ENCODE measurements around the gene THBS4.

The THBS4 gene

DNA sequence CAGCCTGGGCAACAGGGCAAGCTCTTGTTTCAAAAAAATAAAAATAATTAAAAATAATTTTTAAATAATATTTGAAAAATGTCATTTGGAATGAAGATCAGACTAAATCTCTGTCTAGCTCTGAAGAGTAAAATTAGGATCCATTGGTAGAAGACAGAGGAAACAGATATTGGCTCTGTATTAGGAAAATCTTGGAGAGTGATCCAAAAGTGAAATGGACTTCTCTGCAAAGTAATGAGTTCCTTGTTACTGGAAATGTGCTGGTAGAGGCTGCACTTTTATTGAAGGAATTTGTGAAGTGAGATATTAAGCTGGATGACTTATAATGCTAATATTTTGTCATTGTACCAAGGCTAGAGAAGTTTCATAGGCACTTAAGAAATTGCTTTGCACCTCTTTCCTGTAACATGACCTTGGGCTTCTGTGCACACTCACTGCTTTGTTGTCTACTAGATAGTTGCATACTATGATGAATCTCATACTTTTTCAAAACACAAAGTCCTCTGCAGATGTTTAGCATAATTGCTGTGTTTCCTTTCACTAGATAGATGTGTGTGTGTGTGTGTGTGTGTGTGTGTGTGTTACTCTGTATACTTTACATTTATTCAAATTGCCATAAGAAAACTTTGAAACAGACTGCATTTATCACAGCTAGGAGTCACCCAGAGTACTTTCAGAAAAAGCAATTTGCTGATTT is 13.1 kb downstream of the THBS4 start:
- no peak for DNase-seq

DNA sequence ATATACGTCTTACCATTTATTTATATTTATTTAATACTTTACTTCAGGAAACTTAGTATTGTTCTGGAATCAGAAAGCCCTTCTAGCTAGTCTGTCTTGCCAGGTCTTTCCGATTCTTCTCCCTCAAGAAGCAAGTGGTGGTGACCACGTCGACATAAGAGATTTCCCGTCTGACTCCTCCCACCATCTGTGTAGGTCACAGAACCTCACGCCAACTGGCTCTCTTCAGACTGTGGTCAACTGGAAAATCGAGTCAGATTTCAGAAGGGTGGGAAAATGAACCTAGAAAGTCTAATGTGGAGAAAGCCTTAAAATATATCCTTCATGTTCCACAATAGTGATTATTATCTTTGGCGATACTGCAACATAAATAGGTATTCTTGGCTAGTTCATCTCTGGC is 17.3 kb downstream of the THBS4 start:
- no peak for DNase-seq

DNA sequence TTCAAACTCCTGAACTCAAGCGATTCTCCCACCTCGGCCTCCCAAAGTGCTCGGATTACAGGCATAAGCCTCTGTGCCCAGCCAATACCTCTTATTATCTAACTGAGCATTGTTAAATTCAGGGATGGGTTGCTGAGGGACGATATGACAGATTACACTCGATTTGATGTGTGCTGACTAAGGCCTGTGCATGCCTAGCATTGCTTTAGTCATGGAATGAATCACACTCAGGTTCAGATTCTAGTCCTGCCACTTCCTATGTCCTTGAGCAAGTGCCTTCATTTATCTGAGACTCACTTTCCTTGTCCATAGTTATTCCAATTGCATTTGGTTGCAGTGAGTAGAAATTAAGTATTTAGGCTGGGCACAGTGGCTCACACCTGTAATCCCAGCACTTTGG is 19.5 kb downstream of the THBS4 start:
- no peak for DNase-seq

GRCh38 chr5:80055491-80056170 is 20.5 kb downstream of the THBS4 start:
- DNase-seq: no peak

- no peak for DNase-seq
Measured at GRCh38 chr5:80057099-80057498, 22.0 kb downstream of the THBS4 start.

DNA sequence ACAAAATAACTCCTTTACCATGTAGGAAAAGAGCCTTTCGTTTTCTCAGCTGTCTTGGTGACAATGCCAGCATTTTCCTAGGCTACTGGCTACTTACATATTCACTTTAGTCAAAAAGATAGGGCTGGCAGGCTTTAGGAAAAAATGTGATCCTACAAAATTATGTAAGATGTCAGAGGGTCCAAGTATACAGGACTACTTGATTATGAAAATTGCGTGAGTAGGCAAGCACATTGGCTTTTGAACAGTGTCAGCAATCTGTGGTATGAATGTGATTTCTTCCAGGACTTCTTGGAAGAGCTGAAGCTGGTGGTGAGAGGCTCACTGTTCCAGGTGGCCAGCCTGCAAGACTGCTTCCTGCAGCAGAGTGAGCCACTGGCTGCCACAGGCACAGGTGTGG is 22.8 kb downstream of the THBS4 start:
- no peak for DNase-seq

DNA sequence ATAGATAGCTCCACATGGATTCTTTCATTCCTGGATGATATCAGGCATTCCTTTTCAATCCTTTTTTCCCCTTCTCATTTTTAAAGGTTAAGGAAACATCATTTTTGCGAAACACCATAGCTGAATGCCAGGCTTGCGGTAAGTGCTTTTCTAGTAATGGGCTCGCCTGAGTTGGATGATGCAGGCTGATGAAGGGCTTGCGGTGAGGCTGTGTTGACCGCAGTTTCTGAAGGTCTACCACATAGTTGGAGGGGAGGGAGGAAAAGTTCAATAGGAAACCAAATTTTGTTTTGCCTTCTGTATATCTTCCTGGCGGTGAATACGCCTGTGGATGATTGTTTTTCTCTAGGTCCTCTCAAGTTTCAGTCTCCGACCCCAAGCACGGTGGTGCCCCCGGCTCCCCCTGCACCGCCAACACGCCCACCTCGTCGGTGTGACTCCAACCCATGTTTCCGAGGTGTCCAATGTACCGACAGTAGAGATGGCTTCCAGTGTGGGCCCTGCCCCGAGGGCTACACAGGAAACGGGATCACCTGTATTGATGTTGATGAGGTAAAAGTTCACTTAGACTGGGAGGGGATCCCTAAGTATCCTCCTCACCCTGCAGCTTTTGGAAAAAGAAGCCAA is 24.3 kb downstream of the THBS4 start:
- no peak for DNase-seq

DNA sequence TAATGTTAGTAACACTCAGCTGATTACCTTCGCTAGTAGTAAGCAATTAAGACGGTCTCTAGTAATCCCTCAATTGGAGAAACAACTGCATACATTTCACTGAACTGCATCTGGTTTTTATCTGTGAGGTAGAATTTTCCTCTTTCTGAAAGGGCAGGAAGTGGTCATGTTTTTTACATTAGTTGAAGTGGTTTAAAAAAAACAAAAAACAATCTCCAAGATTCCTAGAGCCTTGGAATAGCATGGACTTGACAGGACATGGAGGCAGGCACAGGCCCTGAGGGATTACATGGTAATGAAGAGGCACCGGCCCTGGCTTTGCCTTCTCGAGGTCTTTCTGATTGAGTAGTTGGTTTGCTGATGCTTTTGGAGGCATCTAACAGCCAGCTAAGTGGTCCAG is 25.8 kb downstream of the THBS4 start:
- DNase-seq: no peak

- DNase-seq: no peak
Measured at GRCh38 chr5:80061547-80061946, 26.4 kb downstream of the THBS4 start.

DNA sequence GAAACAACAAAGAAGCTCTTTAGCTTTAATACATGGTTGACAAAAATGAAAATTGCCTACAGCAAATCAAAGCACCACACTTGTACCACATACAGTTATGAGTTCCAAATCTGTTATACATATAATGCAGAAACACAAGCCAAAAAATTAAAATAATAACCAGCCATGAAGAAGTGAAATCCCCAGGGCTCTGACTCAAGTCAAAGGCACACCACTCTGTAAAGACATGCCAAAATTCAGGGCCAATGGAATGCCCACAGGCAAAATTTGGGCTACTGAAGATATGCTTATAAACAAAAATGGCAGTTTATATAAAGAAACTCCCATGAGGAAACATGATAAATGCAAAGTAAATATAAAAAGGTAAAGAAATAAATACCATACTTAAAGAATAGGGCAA is 29.0 kb downstream of the THBS4 start:
- DNase-seq: no peak

DNA sequence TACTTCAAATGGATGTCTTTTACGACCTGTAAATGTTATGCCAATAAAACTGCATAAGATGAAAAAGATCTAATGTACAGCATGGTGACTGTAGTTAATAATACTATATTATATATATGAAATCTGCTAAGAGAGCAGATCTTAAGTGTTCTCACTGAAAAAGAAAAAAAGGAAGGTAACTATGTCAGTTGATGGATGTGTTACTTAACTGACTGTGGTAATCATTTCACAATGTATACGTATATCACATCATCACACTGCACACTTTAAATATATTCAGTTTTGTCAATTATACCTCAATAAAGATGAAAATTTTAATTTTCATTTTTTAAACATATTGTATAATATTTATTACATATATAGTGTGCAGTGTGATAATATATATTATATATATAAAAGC is 31.9 kb downstream of the THBS4 start:
- no peak for DNase-seq

DNA sequence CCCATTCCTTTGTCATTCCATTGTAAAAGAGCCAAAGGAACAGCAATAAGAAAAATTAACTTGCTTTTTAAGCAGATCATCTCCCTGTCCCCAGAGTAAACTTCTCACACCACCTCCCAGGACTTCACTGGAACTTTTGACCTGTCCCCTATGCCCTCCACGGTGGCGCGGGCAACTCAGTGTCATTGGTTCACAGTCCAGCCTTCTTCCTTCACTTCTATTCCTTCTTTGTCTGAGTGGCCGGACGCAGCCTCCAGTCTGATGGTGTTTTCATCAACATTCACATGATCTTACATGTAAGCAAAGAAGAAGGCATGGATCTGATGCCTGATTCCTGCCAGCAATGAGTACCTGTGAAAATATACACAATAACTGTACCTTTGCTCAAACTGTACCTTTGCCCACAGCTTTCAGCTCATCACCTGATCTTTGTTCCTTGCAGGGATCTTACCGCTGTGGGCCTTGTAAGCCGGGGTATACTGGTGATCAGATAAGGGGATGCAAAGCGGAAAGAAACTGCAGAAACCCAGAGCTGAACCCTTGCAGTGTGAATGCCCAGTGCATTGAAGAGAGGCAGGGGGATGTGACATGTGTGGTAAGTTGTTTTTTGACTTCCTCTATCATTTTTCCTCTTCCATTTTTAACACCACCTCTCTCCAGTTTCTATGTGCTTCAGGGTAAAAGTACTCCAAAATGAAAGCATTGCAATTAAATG is 32.5 kb downstream of the THBS4 start:
- DNase-seq: no peak

DNA sequence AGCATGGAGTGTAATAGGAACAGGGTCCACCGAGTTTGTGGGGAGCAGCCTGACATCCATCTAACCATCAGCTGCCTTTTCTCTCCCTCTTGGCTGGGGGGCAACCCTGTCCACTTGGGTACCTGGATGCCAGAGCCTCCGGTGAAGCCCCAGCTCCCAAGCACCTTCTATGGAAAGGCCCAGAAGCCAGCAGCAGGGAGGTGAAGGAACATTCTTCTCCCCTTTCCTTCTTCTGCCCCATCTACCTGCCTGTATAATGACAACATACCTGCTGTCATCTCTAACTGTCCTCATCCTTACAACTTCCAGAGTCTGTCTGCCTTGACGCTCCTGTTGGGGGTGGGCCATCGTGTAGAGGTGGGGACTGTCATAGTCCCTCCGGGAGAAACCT is 33.1 kb downstream of the THBS4 start:
- DNase-seq: no peak

DNA sequence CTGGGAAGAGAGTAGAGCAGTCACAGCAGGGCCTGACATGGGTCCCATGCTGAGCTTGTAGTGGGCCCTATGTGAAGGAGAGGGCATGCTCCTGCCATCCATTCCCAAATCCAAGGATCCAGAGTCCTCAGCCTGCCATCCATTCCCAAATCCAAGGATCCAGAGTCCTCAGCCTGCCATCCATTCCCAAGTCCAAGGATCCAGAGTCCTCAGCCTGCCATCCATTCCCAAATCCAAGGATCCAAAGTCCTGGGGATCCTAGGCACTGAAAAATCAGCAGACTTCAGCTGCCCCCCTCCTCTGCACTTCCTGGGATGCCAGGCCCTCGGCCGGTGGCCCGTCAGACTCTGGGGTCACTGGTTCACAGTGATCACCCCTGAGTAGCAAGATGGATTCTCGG is 33.6 kb downstream of the THBS4 start:
- DNase-seq: no peak

- no peak for DNase-seq
Measured at GRCh38 chr5:80069251-80069800, 34.2 kb downstream of the THBS4 start.

DNA sequence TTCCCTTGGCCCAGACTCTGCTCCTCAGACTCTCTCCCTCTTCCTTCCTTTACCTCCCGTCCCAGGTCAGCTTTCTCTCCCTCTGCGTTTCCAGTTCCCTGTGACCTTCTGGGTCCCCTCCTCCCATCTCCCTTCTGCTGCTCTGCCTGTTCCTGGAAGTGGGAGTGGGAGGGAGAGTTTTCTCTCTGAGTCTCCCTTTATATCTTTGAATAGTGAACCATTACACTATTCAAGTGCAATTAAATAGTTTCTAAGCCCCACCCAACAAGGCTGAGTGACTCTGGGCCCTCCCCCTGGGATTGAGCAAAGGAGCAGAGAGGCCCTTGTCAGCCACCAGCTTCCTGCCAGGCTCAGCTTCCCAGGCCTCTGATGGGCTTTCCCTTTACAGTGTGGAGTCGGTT is 34.8 kb downstream of the THBS4 start:
- no peak for DNase-seq

- DNase-seq: no peak
Measured at GRCh38 chr5:80070338-80071056, 35.3 kb downstream of the THBS4 start.

DNA sequence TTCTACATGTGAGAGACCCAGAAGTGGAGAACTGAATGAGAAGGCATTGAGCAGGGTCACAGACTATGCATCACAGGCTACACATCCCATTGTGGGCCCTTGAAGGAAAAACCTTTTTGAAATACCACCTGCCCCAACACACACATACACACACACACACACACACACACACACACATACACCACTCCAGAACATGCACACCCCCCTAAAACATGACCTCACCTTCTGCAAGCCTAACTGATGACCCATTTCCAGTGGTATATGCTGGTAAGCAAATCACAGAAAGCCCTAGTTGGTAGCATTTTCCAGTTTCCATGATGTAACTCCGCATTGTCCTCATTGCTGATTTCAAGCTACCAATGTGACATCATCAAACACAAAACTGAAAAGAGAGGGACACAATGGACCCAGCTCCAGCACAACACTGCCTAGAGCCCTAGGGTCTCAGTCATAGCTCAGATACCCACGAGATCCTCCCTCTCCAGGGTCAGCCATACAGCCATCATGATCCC is 36.4 kb downstream of the THBS4 start:
- DNase-seq: no peak

GRCh38 chr5:80072103-80073073 is 37.2 kb downstream of the THBS4 start:
- no peak for DNase-seq

DNA sequence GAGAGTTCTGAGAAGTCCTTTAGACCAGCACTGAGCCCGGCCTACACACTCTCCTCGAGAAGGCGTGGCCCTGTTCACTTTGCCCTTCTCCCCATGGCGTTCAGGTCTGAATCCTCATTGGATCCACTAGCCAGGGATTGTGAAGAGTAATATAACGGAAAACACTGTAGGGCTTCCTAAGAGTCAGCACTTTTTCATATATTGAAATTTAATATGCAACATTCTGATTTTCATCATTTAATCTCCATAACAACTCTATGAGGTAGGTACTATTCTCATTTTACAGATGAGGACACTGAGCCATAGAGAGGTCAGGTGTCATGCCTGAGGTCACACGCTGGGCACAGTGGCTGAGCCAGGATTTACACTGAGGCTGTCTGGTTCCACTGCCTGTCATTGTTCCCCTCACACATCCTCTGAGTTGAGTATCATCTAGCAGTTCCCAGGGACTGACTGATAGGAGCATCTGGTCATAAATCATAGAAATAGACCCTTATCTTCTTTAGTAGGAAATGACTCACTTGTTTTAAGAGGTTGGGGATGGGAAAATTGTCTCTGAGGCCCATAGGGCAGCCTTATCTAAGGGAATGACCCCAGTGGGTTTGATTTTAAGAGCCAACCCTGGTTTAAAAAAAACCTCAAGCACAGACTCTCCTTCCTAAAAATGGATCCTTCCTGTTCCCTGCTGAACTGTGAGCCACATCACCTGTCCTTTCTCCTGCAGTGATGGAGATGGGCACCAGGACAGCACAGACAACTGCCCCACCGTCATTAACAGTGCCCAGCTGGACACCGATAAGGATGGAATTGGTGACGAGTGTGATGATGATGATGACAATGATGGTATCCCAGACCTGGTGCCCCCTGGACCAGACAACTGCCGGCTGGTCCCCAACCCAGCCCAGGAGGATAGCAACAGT is 41.2 kb downstream of the THBS4 start:
- no peak for DNase-seq
